ENCODE data around the gene GPR31. TPM values are rescaled to one million over a fixed set of nuclear protein-coding genes. Genes with fewer than 3 reads are reported as not detected.

GPR31 gene
- total and polyA plus RNA-seq, 9 donors = 0.34 TPM; not detected in 8

DNA sequence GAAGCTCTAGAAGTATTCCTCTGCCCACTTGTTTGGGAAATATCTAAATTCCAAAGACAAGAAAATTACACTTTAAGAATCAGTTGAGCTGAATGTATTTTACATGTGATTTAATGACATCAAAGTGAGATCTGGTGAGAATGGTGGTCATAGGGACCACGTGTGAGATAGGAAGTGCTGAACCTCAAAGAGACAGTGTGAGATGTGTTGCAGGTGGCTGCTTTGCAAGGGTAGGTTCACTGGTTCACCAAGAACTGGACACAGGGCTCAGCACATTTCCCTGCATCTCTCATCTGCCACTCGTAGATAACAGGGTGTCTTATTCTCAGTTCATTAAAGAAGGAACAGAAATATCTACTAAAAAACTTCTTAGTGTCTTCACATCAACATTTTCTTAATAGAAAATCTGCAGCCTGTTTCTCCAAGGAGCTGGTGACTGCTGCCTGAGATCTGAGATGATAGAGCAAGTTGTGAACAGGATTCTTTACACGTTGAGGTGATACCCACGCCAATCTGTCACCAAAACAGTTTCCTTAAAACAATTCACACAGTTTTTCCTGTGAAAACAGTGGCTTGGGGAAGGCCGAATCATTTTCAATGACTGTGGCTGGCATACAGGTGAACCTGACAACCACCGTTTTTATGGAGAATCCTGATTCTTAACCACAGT is 27.6 kb downstream of the GPR31 start:
- 73 to 74% (median 73%) methylated on average over 6 of the region's 6 CpGs for WGBS, 3 donors
- no peak overlapping the region for H3K27ac ChIP-seq
- TF ChIP-seq POLR2A (IDR thresholded peaks at IDR 0.05) (no peak), EP300 (IDR thresholded peaks at IDR 0.05) (no peak), CTCF (IDR thresholded peaks at IDR 0.05) (no peak)

DNA sequence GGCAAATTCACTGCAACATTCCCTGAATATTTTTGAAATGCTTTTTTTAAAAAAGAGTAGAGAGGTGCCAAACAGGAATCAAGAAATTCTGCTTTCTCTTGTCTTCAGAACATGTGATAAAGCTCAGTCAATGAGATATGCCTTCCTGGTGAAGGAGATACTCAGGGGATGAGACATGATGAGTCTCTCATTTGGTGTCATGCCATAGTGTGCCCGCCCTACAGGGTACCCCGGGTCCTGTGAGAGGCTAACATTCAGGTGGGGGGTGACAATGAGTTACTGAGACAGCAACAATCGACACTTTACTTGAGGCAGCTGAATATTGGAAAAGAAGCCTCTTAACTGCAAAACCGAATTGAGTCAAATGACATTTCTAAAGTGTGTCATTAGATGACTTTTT is 28.2 kb downstream of the GPR31 start:
- H3K4me3 ChIP-seq = no peak overlapping the region
- H3K27ac ChIP-seq = no peak overlapping the region
- no peak for TF ChIP-seq CTCF (IDR thresholded peaks at IDR 0.05)
- no peak for TF ChIP-seq EP300 (IDR thresholded peaks at IDR 0.05)
- no peak for TF ChIP-seq POLR2A (IDR thresholded peaks at IDR 0.05)
- H3K4me1 ChIP-seq (ENCODE audit: insufficient read depth) = peaks cover 1% of the 10 kb centered on the region
- no peaks in the 10 kb centered on the region for H3K36me3 ChIP-seq
- intact Hi-C loops (cut with DNase I) = no loop called here
- H3K9me3 ChIP-seq = no peaks in the 10 kb centered on the region
- no peak for DNase-seq
- no peaks in the 10 kb centered on the region for H3K27me3 ChIP-seq
- 68 to 77% (median 70%) methylated on average over 4 of the region's 4 CpGs for WGBS, 3 donors

More for the DNA sequence above, 27.6 kb downstream of the GPR31 start:
- intact Hi-C loops (cut with DNase I) = no loop called here
- H3K4me1 ChIP-seq (ENCODE audit: insufficient read depth) = peaks cover 1% of the 10 kb centered on the region
- no peaks in the 10 kb centered on the region for H3K27me3 ChIP-seq
- no peak overlapping the region for H3K4me3 ChIP-seq
- no peaks in the 10 kb centered on the region for H3K9me3 ChIP-seq
- no peaks in the 10 kb centered on the region for H3K36me3 ChIP-seq
- DNase-seq = no peak

GRCh38 chr6:167129159-167129558 is 28.6 kb downstream of the GPR31 start:
- no peaks in the 10 kb centered on the region for H3K36me3 ChIP-seq
- intact Hi-C loops (cut with DNase I) = no loop called here
- TF ChIP-seq CTCF (IDR thresholded peaks at IDR 0.05) = no peak
- TF ChIP-seq POLR2A (IDR thresholded peaks at IDR 0.05) = no peak
- TF ChIP-seq EP300 (IDR thresholded peaks at IDR 0.05) = no peak

GRCh38 chr6:167127785-167128531 is 29.8 kb downstream of the GPR31 start:
- no peak overlapping the region for H3K4me3 ChIP-seq

More at GRCh38 chr6:167129159-167129558, 28.6 kb downstream of the GPR31 start:
- DNase-seq = no peak
- Histone ChIP-seq H3K27me3 (no peaks in the 10 kb centered on the region), H3K27ac (no peak overlapping the region), H3K4me1 (ENCODE audit: insufficient read depth) (peaks cover 1% of the 10 kb centered on the region), H3K9me3 (no peaks in the 10 kb centered on the region), H3K4me3 (no peak overlapping the region)
- 44 to 66% (median 57%) methylated on average over 6 of the region's 6 CpGs for WGBS, 3 donors

More at GRCh38 chr6:167127785-167128531, 29.8 kb downstream of the GPR31 start:
- WGBS, 3 donors = 87 to 90% (median 88%) methylated on average over 14 of the region's 14 CpGs
- peaks cover 1% of the 10 kb centered on the region for H3K4me1 ChIP-seq (ENCODE audit: insufficient read depth)
- DNase-seq = no peak
- intact Hi-C loops (cut with DNase I) = no loop called here
- no peak overlapping the region for H3K27ac ChIP-seq
- TF ChIP-seq POLR2A (IDR thresholded peaks at IDR 0.05) (no peak), EP300 (IDR thresholded peaks at IDR 0.05) (no peak)
- no peaks in the 10 kb centered on the region for H3K9me3 ChIP-seq
- no peaks in the 10 kb centered on the region for H3K27me3 ChIP-seq
- H3K36me3 ChIP-seq = no peaks in the 10 kb centered on the region
